Kasumi-1 (cell line): ENCODE data around the gene TFDP2.
"Not testable (repeated sequence)": the region's sequence is repeated elsewhere in the genome, so short reads cannot be mapped to it uniquely, and the experiment has no call there.

Experiments
- DNase-seq, 2 experiments: peaks; one replicate each; lab custom pipeline; 2025; lab: John Stamatoyannopoulos, UW

Gene TFDP2

GRCh38 chr3:142021127-142021526 is 128.2 kb downstream of the TFDP2 start:
- no peak for DNase-seq

- DNase-seq = no peak
Observed at GRCh38 chr3:142019794-142020320, 129.5 kb downstream of the TFDP2 start.

GRCh38 chr3:142013993-142014392 is 135.4 kb downstream of the TFDP2 start:
- DNase-seq = no peak

- DNase-seq = no peak
Observed at GRCh38 chr3:142013326-142013980, 135.9 kb downstream of the TFDP2 start.

GRCh38 chr3:142009029-142009428 is 140.3 kb downstream of the TFDP2 start:
- no peak for DNase-seq

- no peak for DNase-seq
Observed at GRCh38 chr3:142007710-142008399, 141.5 kb downstream of the TFDP2 start.

GRCh38 chr3:142004957-142005356 is 144.4 kb downstream of the TFDP2 start:
- not testable (repeated sequence) for DNase-seq

GRCh38 chr3:142004025-142004424 is 145.3 kb downstream of the TFDP2 start:
- no peak for DNase-seq

GRCh38 chr3:142003291-142003690 is 146.1 kb downstream of the TFDP2 start:
- DNase-seq = no peak

- no peak for DNase-seq
Observed at GRCh38 chr3:142000325-142000870, 148.9 kb downstream of the TFDP2 start.

GRCh38 chr3:141998669-141999290 is 150.6 kb downstream of the TFDP2 start:
- peak; percentile 16 to 56 for DNase-seq

- DNase-seq = no peak
Observed at GRCh38 chr3:141996437-141996836, 152.9 kb downstream of the TFDP2 start.

- peak in 1 of 2 experiments; percentile 2 for DNase-seq
Observed at GRCh38 chr3:141994856-141995255, 154.5 kb downstream of the TFDP2 start.

- DNase-seq = no peak
Observed at GRCh38 chr3:141992512-141992911, 156.8 kb downstream of the TFDP2 start.

- no peak for DNase-seq
Observed at GRCh38 chr3:141986548-141987107, 162.7 kb downstream of the TFDP2 start.

- DNase-seq = no peak
Observed at GRCh38 chr3:141981084-141981483, 168.3 kb downstream of the TFDP2 start.

- no peak for DNase-seq
Observed at GRCh38 chr3:141979050-141979671, 170.2 kb downstream of the TFDP2 start.

GRCh38 chr3:141974777-141975176 is 174.6 kb downstream of the TFDP2 start:
- not testable (repeated sequence) for DNase-seq

GRCh38 chr3:141972399-141972798 is 176.9 kb downstream of the TFDP2 start:
- DNase-seq = no peak

GRCh38 chr3:141971571-141971970 is 177.8 kb downstream of the TFDP2 start:
- no peak for DNase-seq

- DNase-seq = no peak
Observed at GRCh38 chr3:141969711-141970110, 179.6 kb downstream of the TFDP2 start.

- DNase-seq = no peak
Observed at GRCh38 chr3:141965471-141965870, 183.9 kb downstream of the TFDP2 start.
